Adrenal gland (tissue), 5 donors: Measurements from ENCODE around the gene COMT.

Source experiments
- CTCF ChIP-seq, 6 experiments: fragments of 450-650 bp in 4 of 6; fragments of 200-600 bp in 2 of 6; sonication (generic) in 1 of 6; IDR thresholded peaks; 1 replicate in 5 of 6; 2 replicates in 1 of 6; pipeline versions ENCODE4 v1.5.1 to v1.8.0; 2016 to 2021; ENCODE audit warnings: antibody characterized with exemption in 6 of 6, mild to moderate bottlenecking in 2 of 6, moderate library complexity in 1 of 6
- POLR2A ChIP-seq, 2 donors: fragments of 450-650 bp; IDR thresholded peaks; one replicate each; pipeline ENCODE4 v1.6.1; 2017; ENCODE audit warnings: antibody characterized with exemption in 2 of 2, mild to moderate bottlenecking in 2 of 2, moderate library complexity in 1 of 2
- donor health status: DM: no; HTN: no; CAD: no.

GRCh38 chr22:19972251-19972650 lies 30.7 kb downstream of the COMT start:
- TF ChIP-seq CTCF (IDR thresholded peaks at IDR 0.05) = no peak
- no peak for TF ChIP-seq POLR2A (IDR thresholded peaks at IDR 0.05)
